ENCODE data around the gene MPP2.
"Not testable (repeated sequence)": the region's sequence is repeated elsewhere in the genome, so short reads cannot be mapped to it uniquely, and the experiment has no call there.

The MPP2 gene

GRCh38 chr17:43900858-43901754 is 6.2 kb downstream of the MPP2 start:
- no peak for DNase-seq

GRCh38 chr17:43900183-43900857 is 7.0 kb downstream of the MPP2 start:
- peak; percentile 92 for DNase-seq

- no peak for DNase-seq
Observed at GRCh38 chr17:43898446-43898845, 8.9 kb downstream of the MPP2 start.

- DNase-seq = no peak
Observed at GRCh38 chr17:43897831-43898230, 9.5 kb downstream of the MPP2 start.

GRCh38 chr17:43894494-43894893 is 12.8 kb downstream of the MPP2 start:
- not testable (repeated sequence) for DNase-seq

GRCh38 chr17:43892647-43892952 is 14.7 kb downstream of the MPP2 start:
- no peak for DNase-seq

GRCh38 chr17:43891851-43892646 is 15.3 kb downstream of the MPP2 start:
- no peak for DNase-seq

- DNase-seq = no peak
Observed at GRCh38 chr17:43890240-43890639, 17.1 kb downstream of the MPP2 start.

- DNase-seq = no peak
Observed at GRCh38 chr17:43888548-43888947, 18.8 kb downstream of the MPP2 start.

- no peak for DNase-seq
Observed at GRCh38 chr17:43882761-43883415, 24.4 kb downstream of the MPP2 start.

GRCh38 chr17:43881758-43882505 is 25.4 kb downstream of the MPP2 start:
- DNase-seq = no peak

GRCh38 chr17:43881181-43881580 is 26.2 kb downstream of the MPP2 start:
- DNase-seq = no peak

- DNase-seq = peak; percentile 60
Observed at GRCh38 chr17:43880420-43880991, 26.8 kb downstream of the MPP2 start.

GRCh38 chr17:43879723-43880419 is 27.5 kb downstream of the MPP2 start:
- no peak for DNase-seq

GRCh38 chr17:43878260-43879175 is 28.8 kb downstream of the MPP2 start:
- DNase-seq = peak; percentile 77

- no peak for DNase-seq
Observed at GRCh38 chr17:43877451-43878155, 29.7 kb downstream of the MPP2 start.

GRCh38 chr17:43877031-43877430 is 30.3 kb downstream of the MPP2 start:
- no peak for DNase-seq

GRCh38 chr17:43875476-43876147 is 31.7 kb downstream of the MPP2 start:
- DNase-seq = no peak

GRCh38 chr17:43874293-43874692 is 33.0 kb downstream of the MPP2 start:
- DNase-seq = no peak
